Ovary (tissue), 9 donors: ENCODE measurements around the gene GRK3. TPM values are rescaled to one million over a fixed set of nuclear protein-coding genes. Genes with fewer than 3 reads are reported as not detected.

Source experiments
- DNase-seq, 5 donors: peaks; one replicate each; pipeline ENCODE4 v3.0.0-alpha.2; 2019 to 2020
- H3K27ac ChIP-seq, 2 donors: fragments of 200-600 bp; one replicate each; pipeline versions ENCODE4 v1.5.1 to v1.8.0; 2019 to 2022
- H3K27me3 ChIP-seq: fragments of 200-600 bp; one replicate; pipeline ENCODE4 v1.8.0; 2022
- H3K36me3 ChIP-seq: fragments of 200-600 bp; sonication (generic); one replicate; pipeline ENCODE4 v1.5.1; 2019
- H3K4me1 ChIP-seq: one replicate; pipeline ENCODE4 v1.8.1; 2013; ENCODE audit warnings: mild to moderate bottlenecking, moderate library complexity; ENCODE audit not compliant: insufficient read depth
- H3K4me3 ChIP-seq: fragments of 200-600 bp; sonication (generic); one replicate; pipeline ENCODE4 v1.5.1; 2017
- H3K9me3 ChIP-seq, 2 donors: fragments of 200-600 bp in 1 of 2; sonication (generic) in 1 of 2; one replicate each; pipeline versions ENCODE4 v1.5.1 to v1.8.1; 2013 to 2019; ENCODE audit warnings: mild to moderate bottlenecking in 1 of 2, moderate library complexity in 1 of 2
- EP300 ChIP-seq: sonication (generic); formaldehyde crosslinking; IDR thresholded peaks from one replicate; pipeline ENCODE4 v1.6.1; 2017; ENCODE audit warnings: antibody characterized with exemption
- POLR2A ChIP-seq: fragments of 450-650 bp; IDR thresholded peaks from one replicate; pipeline ENCODE4 v1.6.1; 2017; ENCODE audit warnings: antibody characterized with exemption, mild to moderate bottlenecking, moderate library complexity
- WGBS, 3 donors: extraction: QIAGEN DNeasy Blood & Tissue Kit in 1 of 3; methylation state at CpG; one replicate each; pipeline versions ENCODE4 v1.1.5 to v1.1.7; 2013 to 2017; 5-methylcytosine and 5-hydroxymethylcytosine counted together
- intact Hi-C, 4 donors: fragments of 100-400 bp; cut with DNase I; formaldehyde crosslinking; loops; one replicate each; pipeline versions ENCODE4 v1.11.0 to v1.15.1; 2022 to 2023
- polyA plus RNA-seq, 2 donors: library from polyadenylated mRNA; stranded (reverse); fragments of 200-250 nt in 1 of 2; fragments of 350-450 nt in 1 of 2; fragmentation: Illumina TruSeq in 1 of 2; extraction: RNeasy Lipid Tissue Mini Kit (QIAGEN cat#74804) in 1 of 2; gene quantifications; one replicate each; pipeline ENCODE4 v1.2.3, GENCODE V29; 2013 to 2014
- total RNA-seq, 7 donors: library from RNA; depleted of rRNA in 2 of 7; stranded (reverse); fragments of >200 nt in 2 of 7; fragmentation: NEBNext Ultra II Directional in 3 of 7; extraction: Animal tissue kit (Norgen Biotek cat#: 25700) in 3 of 7; gene quantifications; one replicate each; pipeline versions ENCODE4 v1.1.0 to v1.2.4, GENCODE V29; 2016 to 2023
- TF ChIP-seq, protein P1 (sequence below), 3 donors: fragments of 450-650 bp in 2 of 3; fragments of 200-600 bp in 1 of 3; IDR thresholded peaks; one replicate each; pipeline versions ENCODE4 v1.5.1 to v1.8.0; 2016 to 2022; ENCODE audit warnings: antibody characterized with exemption in 3 of 3, mild to moderate bottlenecking in 1 of 3
- donor health status: DM: no; HTN: no; CAD: no; lungs with moderate emphysema.
- donor health status: DM: no; HTN: no; CAD: no.
- donor health status: Bipolar disorder and iron deficiency.
- donor health status: DM: yes; HTN: yes; CAD: no.
- donor health status: DM: no; HTN: no; CAD: no.
- donor health status: DM: yes; HTN: yes; CAD: no.

The GRK3 gene
- total and polyA plus RNA-seq, 9 donors, result 1.0 to 14.8 (median 9.4) TPM

DNA sequence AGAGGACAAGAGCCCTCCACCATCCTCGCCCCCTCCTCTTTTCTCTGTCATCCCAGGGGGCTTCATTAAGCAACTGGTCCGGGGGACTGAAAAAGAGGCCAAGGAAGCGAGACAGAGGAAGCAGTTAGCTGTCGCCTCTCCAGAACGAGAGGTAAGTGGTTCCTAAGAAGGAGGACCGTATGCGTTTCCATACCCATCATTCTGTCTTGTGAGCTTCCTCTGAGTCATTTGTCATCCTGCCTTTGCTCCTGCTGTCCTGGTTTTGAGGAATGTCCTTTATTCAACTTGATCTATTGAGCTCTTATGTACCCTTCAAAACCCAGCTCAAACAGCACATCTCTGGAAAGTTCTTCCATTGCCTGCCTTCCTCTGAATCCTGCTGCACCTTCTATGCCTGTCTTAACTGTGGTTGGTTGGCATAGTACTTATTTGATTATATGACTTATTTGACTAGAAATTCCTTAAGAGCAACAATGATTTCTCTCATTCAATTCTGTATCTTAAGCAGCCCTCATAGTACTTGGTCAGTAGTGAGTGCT, 198.8 kb downstream of the GRK3 start:
- Histone ChIP-seq H3K4me3 (no peak overlapping the region), H3K9me3 (peaks cover 0 to 8% of the 10 kb centered on the region in 2 donors), H3K4me1 (no peaks in the 10 kb centered on the region), H3K27ac (no peak overlapping the region), H3K36me3 (no peaks in the 10 kb centered on the region), H3K27me3 (no peaks in the 10 kb centered on the region)
- intact Hi-C loops, result no loop called here
- WGBS, 3 donors, result 73 to 75% (median 75%) methylated on average over 7 of the region's 7 CpGs
- DNase-seq, result no peak
- TF ChIP-seq, protein P1, sequence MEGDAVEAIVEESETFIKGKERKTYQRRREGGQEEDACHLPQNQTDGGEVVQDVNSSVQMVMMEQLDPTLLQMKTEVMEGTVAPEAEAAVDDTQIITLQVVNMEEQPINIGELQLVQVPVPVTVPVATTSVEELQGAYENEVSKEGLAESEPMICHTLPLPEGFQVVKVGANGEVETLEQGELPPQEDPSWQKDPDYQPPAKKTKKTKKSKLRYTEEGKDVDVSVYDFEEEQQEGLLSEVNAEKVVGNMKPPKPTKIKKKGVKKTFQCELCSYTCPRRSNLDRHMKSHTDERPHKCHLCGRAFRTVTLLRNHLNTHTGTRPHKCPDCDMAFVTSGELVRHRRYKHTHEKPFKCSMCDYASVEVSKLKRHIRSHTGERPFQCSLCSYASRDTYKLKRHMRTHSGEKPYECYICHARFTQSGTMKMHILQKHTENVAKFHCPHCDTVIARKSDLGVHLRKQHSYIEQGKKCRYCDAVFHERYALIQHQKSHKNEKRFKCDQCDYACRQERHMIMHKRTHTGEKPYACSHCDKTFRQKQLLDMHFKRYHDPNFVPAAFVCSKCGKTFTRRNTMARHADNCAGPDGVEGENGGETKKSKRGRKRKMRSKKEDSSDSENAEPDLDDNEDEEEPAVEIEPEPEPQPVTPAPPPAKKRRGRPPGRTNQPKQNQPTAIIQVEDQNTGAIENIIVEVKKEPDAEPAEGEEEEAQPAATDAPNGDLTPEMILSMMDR (IDR thresholded peaks at IDR 0.05), result no peak
- TF ChIP-seq EP300 (no peak), POLR2A (no peak)

DNA sequence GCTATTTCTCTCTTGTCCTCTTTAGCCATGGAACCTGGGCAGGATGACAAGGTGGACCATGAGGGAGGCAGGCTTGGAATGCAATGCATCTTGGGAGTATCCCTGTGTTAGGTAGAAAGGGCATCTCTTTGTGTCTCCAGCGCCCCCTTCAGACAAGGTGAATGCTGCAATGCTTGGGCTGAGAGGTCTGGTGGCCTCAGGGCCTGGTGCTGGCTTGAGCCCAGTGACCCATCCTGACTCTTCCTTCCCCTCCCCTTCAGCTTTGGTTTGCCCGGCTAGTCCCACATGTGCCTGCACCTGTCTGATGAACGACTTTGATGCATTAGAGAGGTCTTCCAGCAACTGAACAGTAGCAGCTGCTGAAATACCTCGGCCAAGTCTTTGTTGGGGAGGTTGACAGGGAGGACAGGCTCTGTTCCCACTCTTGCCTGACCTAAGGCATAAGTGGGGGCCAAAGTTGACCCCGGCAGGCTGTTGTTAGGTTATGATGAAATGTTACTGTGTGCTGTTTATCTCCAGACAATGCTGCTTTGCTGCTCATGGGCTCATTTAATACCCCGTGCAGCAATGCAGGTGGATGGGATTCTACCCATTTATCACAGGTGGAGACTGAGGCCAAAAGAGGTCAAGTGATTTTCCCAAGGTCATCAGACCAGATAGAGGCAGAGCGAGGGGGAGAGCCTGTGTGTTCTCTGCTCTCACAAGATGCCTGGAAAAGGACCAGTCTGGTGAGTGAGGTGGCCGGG, 200.0 kb downstream of the GRK3 start:
- intact Hi-C loops, result no loop called here
- Histone ChIP-seq H3K27ac (no peak overlapping the region), H3K4me1 (no peaks in the 10 kb centered on the region), H3K4me3 (no peak overlapping the region), H3K36me3 (no peaks in the 10 kb centered on the region), H3K27me3 (no peaks in the 10 kb centered on the region), H3K9me3 (peaks cover 0 to 8% of the 10 kb centered on the region in 2 donors)
- TF ChIP-seq POLR2A (no peak), EP300 (no peak)
- TF ChIP-seq, protein P1 (IDR thresholded peaks at IDR 0.05), result no peak
- DNase-seq, result no peak
- 47 to 57% (median 52%) methylated on average over 8 of the region's 8 CpGs for WGBS, 3 donors

DNA sequence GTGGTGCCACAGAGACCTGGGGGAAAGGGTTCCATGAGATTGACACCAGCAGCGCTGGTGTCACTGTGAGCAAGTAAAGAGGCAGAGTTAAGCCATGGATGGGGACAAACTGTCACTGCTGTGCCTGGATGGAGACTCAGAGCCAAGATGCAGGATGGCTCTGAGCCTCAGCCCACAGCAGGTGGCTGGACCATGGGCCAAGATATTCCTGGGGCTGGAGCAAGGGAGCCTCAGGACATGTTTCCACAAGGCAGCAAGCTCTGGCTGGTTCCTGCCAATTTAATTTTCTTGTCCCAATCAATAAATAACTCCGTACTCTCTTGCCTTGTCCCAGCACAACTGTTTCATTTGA, 200.5 kb downstream of the GRK3 start:
- H3K36me3 ChIP-seq, result no peaks in the 10 kb centered on the region
- no peaks in the 10 kb centered on the region for H3K4me1 ChIP-seq
- H3K27me3 ChIP-seq, result no peaks in the 10 kb centered on the region
- DNase-seq, result no peak
- H3K9me3 ChIP-seq, result peaks cover 0 to 8% of the 10 kb centered on the region in 2 donors
- WGBS, 3 donors, result 81 to 89% (median 83%) methylated on average over 2 of the region's 2 CpGs
- no peak overlapping the region for H3K27ac ChIP-seq
- no peak overlapping the region for H3K4me3 ChIP-seq
- intact Hi-C loops, result no loop called here
- no peak for TF ChIP-seq EP300
- TF ChIP-seq POLR2A, result no peak
- TF ChIP-seq, protein P1 (IDR thresholded peaks at IDR 0.05), result no peak

DNA sequence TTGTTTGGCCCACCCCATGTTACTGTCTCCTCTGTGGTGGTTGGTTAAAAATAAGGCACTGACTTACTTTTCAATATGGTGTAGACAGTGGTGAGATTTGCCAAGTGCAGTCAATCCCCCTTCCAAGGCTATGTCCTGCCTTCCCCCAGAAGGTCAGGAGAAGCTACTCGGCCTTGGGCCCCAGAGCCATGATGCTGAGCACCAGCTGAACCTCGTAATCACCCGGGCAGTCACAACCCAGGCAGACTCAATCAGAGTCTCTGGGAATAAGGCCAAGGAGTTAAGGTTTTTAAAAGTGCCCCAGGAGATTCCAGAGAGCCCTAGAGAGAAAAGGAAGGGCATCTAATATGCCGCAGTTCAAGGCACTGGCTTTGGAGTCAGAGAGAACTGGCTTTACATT, 201.3 kb downstream of the GRK3 start:
- intact Hi-C loops, result no loop called here
- peaks cover 0 to 8% of the 10 kb centered on the region in 2 donors for H3K9me3 ChIP-seq
- H3K4me3 ChIP-seq, result no peak overlapping the region
- TF ChIP-seq POLR2A, result no peak
- no peak for TF ChIP-seq EP300
- TF ChIP-seq, protein P1 (IDR thresholded peaks at IDR 0.05), result no peak
- no peaks in the 10 kb centered on the region for H3K36me3 ChIP-seq
- DNase-seq, result no peak
- 75 to 82% (median 79%) methylated on average over 4 of the region's 4 CpGs for WGBS, 3 donors
- H3K27me3 ChIP-seq, result no peaks in the 10 kb centered on the region
- H3K4me1 ChIP-seq, result no peaks in the 10 kb centered on the region
- no peak overlapping the region for H3K27ac ChIP-seq
